Subcutaneous adipose tissue (tissue), 4 donors: ENCODE data around the gene ROGDI. TPM values are rescaled to one million over a fixed set of nuclear protein-coding genes. Genes with fewer than 3 reads are reported as not detected.

Experiments used
- total RNA-seq, 4 donors: library from RNA; depleted of rRNA; stranded (reverse); fragments of >200 nt; gene quantifications; one replicate each; pipeline ENCODE4 v1.1.0, GENCODE V29; 2016
- TF ChIP-seq, protein P1 (sequence below): fragments of 450-650 bp; IDR thresholded peaks from one replicate; pipeline ENCODE4 v1.5.1; 2016; ENCODE audit warnings: low read depth, mild to moderate bottlenecking, control low read depth, antibody characterized with exemption, moderate library complexity

The ROGDI gene
- total RNA-seq, 4 donors from 2014 or later: 4.2 to 8.8 (median 5.5) TPM

DNA sequence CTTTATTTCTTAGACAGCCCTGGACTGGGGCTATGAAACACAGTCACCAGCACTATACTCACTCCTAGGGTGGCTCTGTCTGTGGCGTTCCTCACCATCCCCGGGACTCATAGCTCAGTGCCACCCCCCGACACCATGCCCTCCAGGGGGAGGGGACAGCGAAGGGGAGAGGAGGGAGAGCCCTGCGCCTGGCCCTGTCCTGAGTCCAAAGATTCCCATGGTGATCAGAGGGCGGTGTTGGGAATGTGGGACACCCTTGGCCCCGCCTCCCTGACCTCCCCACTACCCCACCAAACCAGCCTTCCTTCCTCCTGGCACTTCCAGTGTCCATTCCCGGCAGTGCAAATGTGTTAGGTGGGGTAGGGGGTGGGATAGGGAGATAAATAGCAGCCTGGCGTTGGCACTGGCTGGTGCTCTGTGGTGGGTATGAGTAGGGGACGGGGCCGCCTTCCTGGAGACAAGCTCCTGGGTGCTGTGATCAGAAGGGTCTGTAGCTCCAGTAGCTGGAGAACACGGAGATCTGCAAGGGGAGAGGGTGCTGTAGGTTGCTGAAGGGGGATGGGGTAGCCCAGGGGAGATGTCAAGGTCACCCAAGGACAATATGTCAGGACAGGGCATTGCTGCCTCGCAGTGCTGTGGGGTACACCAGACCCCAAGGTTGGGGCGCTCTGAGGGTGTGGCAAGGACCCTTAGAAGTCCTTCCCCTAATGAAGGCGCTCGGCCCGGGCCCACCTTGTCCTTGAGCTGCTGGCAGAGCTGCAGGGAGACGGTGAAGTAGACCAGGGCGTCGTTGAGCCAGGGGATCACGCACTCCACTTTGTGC, 5.2 kb downstream of the ROGDI start:
- TF ChIP-seq, protein P1, sequence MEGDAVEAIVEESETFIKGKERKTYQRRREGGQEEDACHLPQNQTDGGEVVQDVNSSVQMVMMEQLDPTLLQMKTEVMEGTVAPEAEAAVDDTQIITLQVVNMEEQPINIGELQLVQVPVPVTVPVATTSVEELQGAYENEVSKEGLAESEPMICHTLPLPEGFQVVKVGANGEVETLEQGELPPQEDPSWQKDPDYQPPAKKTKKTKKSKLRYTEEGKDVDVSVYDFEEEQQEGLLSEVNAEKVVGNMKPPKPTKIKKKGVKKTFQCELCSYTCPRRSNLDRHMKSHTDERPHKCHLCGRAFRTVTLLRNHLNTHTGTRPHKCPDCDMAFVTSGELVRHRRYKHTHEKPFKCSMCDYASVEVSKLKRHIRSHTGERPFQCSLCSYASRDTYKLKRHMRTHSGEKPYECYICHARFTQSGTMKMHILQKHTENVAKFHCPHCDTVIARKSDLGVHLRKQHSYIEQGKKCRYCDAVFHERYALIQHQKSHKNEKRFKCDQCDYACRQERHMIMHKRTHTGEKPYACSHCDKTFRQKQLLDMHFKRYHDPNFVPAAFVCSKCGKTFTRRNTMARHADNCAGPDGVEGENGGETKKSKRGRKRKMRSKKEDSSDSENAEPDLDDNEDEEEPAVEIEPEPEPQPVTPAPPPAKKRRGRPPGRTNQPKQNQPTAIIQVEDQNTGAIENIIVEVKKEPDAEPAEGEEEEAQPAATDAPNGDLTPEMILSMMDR: no peak

DNA sequence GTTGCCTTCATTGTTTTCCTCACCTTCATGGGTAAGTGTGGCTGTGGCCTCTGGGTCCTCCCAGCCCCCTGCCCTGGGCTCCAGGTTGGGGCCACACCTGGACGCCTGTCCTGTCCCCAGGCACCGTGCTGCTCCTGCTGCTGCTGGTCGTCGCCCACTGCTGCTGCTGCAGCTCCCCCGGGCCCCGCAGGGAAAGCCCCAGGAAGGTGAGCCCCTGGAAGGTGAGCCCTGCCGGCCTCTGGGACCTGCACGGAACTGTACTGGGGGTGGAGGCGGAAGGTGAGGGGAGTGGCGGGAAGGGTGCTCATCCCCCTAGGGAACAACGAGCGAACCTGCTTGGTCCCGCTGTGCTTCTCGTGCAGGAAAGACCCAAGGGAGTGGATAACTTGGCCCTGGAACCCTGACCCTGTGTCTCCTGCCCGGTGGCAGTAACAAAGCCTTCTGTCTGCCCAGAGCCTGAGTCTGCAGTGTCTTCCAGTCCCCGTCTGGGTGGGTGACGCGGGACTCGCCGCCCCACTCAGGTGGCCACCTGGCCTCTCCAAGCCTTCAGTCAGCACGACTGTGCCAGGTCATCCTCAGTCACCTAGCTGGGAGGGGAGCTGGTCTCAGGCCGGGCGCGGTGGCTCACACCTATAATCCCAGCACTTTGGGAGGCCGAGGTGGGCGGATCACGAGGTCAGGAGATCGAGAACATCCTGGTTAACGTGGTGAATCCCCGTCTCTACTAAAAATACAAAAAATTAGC, 6.4 kb downstream of the ROGDI start:
- TF ChIP-seq, protein P1: no peak

DNA sequence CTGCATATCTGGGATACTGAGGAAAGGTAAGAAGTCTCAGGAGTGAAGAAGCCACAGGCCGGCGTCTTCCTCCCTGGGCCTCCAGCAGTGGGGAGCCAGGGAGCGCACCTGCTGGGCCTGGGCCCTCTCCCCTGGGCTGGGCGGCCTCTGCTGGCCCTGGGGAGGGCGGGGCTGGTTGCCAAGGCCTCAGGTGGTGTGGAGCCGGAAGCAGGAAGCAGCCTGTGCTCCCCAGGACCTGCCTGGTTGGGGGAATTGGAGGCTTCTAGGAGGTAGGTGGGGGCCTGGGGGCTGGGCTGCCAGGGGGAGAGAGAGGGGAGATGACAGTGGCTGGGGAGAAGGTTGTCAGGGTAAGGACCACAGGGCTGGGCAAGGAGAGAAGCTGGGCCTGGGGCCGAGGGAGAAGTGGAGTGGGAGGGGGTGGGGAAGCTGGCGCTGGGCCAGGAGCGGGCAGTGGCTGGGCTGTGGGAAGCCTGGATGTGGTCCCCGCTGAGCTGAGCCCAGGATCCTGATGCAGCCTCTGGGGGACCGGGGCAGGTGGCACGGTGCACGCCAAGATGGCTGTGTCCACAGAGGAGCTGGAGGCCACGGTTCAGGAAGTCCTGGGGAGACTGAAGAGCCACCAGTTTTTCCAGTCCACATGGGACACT, 7.1 kb downstream of the ROGDI start, which contains the start of gene SMIM22:
Gene SMIM22, plus strand, starts transcription at position 189 of the 647 bp plus-strand sequence. Its CDS starts 366 bp downstream, at position 555.
- TF ChIP-seq, protein P1: no peak

DNA sequence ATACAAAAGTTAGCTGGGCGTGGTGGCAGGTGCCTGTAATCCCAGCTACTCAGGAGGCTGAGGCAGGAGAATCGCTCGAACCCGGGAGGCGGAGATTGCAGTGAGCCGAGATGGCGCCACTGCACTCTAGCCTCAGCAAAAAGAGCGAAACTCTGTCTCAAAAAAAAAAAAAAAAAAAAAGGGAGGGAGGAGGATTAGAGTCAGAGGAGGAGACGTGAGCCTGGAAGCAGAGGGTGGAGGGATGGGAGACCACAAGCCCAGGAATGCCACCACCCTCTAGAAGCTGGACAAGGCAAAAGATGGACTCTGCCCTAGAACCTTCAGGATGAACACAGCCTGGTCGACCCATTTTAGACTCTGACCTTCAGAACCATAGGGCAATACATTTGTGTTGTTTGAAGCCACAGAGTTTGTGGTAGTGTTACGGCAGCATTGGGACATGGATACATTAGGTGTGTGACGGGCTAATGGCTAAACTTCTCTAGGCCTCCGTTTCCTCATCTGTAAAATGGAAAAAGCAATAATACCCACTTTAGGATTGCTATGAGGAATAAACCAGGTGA, 9.4 kb downstream of the ROGDI start:
- TF ChIP-seq, protein P1: no peak

DNA sequence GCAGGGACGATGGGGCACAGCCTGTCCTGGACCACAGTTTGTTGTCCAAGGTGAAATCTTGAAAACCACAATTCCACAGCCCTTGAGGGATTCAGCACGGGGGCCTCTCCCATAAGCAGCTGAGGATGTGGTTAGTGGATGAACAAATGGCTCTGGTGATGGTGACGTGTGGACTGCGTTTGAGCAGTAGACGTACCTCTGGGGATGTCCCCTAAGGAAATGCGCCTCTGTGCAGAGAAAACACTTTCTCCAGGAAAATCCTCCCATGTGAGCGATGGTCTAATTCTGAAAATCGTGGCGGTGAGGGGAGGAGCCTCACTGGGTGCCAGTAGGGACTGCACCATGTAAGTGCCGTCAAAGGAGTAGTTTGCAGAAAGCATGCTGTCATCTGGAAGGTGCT, 11.6 kb downstream of the ROGDI start:
- TF ChIP-seq, protein P1: no peak

DNA sequence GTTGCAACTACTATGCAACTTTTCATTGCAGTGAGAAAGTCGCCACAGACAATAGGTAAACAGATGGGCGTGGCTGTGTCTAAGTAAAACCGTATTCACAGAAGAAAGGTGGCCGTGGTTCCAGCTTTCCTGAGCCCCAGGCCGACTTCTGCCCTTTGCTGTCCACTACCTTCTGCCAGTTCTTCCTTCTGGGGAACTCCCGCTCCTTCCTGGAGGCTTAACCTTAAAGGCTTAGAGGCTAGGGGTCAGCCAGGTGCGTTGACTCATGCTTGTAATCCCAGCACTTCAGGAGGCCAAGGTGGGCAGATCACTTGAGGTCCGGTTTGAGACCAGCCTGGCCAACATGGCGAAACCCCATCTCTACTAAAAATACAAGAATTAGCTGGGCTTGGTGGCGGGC, 12.2 kb downstream of the ROGDI start:
- TF ChIP-seq, protein P1: no peak
